Kidney (tissue), 14 donors: ENCODE measurements around the gene JPH3. TPM values are rescaled to one million over a fixed set of nuclear protein-coding genes. Genes with fewer than 3 reads are reported as not detected.

ENCODE experiments used
- DNase-seq, 5 donors: peaks; one replicate each; pipeline ENCODE4 v3.0.0-alpha.2; 2013 to 2020
- FAIRE-seq: peaks from 2 replicates; lab custom pipeline; 2012; peaks lifted over from hg19 to GRCh38; lab: Jason Lieb, UNC
- H3K27ac ChIP-seq, 2 donors: one replicate each; pipeline ENCODE4 v1.7.0; 2013; ENCODE audit warnings: low read depth in 2 of 2, low read length in 2 of 2, inconsistent platforms in 1 of 2
- H3K27me3 ChIP-seq: one replicate; pipeline ENCODE4 v1.7.1; 2013; ENCODE audit warnings: low read length, inconsistent platforms; ENCODE audit not compliant: control insufficient read depth, insufficient read depth
- H3K36me3 ChIP-seq, 3 donors: one replicate each; pipeline versions ENCODE4 v1.7.0 to v1.7.1; 2013; ENCODE audit warnings: low read length in 3 of 3, control low read depth in 1 of 3, inconsistent platforms in 1 of 3; ENCODE audit not compliant: insufficient read depth in 3 of 3, control insufficient read depth in 2 of 3
- H3K4me1 ChIP-seq, 3 donors: one replicate each; pipeline versions ENCODE4 v1.7.0 to v1.7.1; 2013; ENCODE audit warnings: low read length in 3 of 3, inconsistent platforms in 1 of 3, low read depth in 1 of 3; ENCODE audit not compliant: control insufficient read depth in 2 of 3, insufficient read depth in 2 of 3
- H3K4me3 ChIP-seq, 3 donors: one replicate each; pipeline versions ENCODE4 v1.7.0 to v1.8.1; 2013; ENCODE audit warnings: low read length in 3 of 3, control low read depth in 1 of 3, inconsistent platforms in 1 of 3
- H3K9ac ChIP-seq, 3 donors: one replicate each; pipeline versions ENCODE4 v1.7.0 to v1.7.1; 2013; ENCODE audit warnings: low read length in 3 of 3, control low read depth in 1 of 3, inconsistent platforms in 1 of 3
- H3K9me3 ChIP-seq, 3 donors: one replicate each; pipeline versions ENCODE4 v1.7.0 to v1.7.1; 2013; ENCODE audit warnings: low read length in 3 of 3, control low read depth in 1 of 3, inconsistent platforms in 1 of 3; ENCODE audit not compliant: control insufficient read depth in 2 of 3, insufficient read depth in 1 of 3
- CTCF ChIP-seq: IDR thresholded peaks from 3 replicates; pipeline ENCODE4 v1.5.1; 2012; ENCODE audit warnings: mild to moderate bottlenecking, moderate library complexity, borderline replicate concordance; ENCODE audit not compliant: insufficient read depth; ENCODE audit errors: extremely low read depth
- intact Hi-C: fragments of 100-400 bp; cut with DNase I; formaldehyde crosslinking; loops from one replicate; pipeline ENCODE4 v1.11.1; 2022
- polyA plus RNA-seq: library from polyadenylated mRNA; stranded (reverse); fragments of 350-450 nt; fragmentation: Illumina TruSeq; extraction: RNeasy Lipid Tissue Mini Kit (QIAGEN cat#74804); gene quantifications from one replicate; pipeline ENCODE4 v1.2.3, GENCODE V29; 2014; ENCODE audit warnings: low read depth, low replicate concordance; ENCODE audit not compliant: insufficient read depth
- total RNA-seq: library from RNA; stranded (reverse); fragmentation: NEBNext Ultra II Directional; extraction: Animal tissue kit (Norgen Biotek cat#: 25700); gene quantifications from one replicate; pipeline ENCODE4 v1.2.1, GENCODE V29; 2021
- donor health status: control.
- donor health status: control.
- donor health status: control.
- donor health status: control.
- donor health status: control.
- donor health status: DM: yes; HTN: yes; CAD: no.
- donor health status: Normal renal cell carcinoma (clear cell type).

JPH3 gene
- total and polyA plus RNA-seq, 2 donors from 2014 or later, result 0.69 TPM; not detected in 1

- Histone ChIP-seq H3K36me3 (peaks cover 0 to 7% (median 5%) of the 10 kb centered on the region in 3 donors), H3K4me1 (peaks cover 0 to 3% (median 0%) of the 10 kb centered on the region in 3 donors), H3K27ac (no peak overlapping the region), H3K4me3 (no peak overlapping the region), H3K9ac (no peak overlapping the region), H3K27me3 (no peaks in the 10 kb centered on the region), H3K9me3 (no peaks in the 10 kb centered on the region)
- FAIRE-seq (no peak), DNase-seq (no peak)
- TF ChIP-seq CTCF, result no peak
- intact Hi-C loops, result no loop called here
These were observed 120.4 kb downstream of the JPH3 start for GRCh38 chr16:87722590-87723225.

DNA sequence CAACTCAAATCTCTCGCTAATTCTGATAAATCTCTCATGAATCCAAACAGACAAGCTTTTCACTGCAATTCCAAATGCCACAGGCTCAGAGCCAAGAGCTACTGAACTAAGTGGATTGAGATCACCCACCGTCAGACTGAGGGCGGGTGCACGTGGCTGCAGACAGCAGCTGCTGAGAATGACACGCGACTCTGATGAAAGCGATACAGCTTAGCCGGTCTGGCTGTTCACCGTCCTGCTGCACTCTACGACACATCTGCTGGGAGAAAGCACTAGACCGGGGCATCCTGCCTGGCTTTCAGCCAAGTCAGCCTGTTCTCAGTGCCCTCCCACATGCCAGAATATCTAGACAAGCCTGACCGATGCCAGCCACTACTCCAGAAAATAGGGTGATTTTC is 120.9 kb downstream of the JPH3 start:
- Histone ChIP-seq H3K9me3 (no peaks in the 10 kb centered on the region), H3K9ac (no peak overlapping the region), H3K27ac (no peak overlapping the region), H3K4me1 (peaks cover 0 to 3% (median 0%) of the 10 kb centered on the region in 3 donors), H3K4me3 (no peak overlapping the region), H3K27me3 (no peaks in the 10 kb centered on the region), H3K36me3 (peaks cover 0 to 8% (median 5%) of the 10 kb centered on the region in 3 donors)
- TF ChIP-seq CTCF, result no peak
- DNase-seq, result peak; percentile 88 to 96 (median 94)
- intact Hi-C loops, result no loop called here
- FAIRE-seq, result no peak

GRCh38 chr16:87724490-87725291 is 122.4 kb downstream of the JPH3 start:
- FAIRE-seq (no peak), DNase-seq (no peak)
- H3K27me3 ChIP-seq, result no peaks in the 10 kb centered on the region
- no peak overlapping the region for H3K27ac ChIP-seq
- no peak overlapping the region for H3K4me3 ChIP-seq
- no peaks in the 10 kb centered on the region for H3K9me3 ChIP-seq
- H3K36me3 ChIP-seq, result peaks cover 0 to 14% (median 12%) of the 10 kb centered on the region in 3 donors
- H3K4me1 ChIP-seq, result peaks cover 0 to 3% (median 0%) of the 10 kb centered on the region in 3 donors
- no peak for TF ChIP-seq CTCF
- intact Hi-C loops, result no loop called here
- H3K9ac ChIP-seq, result no peak overlapping the region
